DMS53 treated with DMSO at 0.1 percent for 48 hours (cell line): ENCODE data around the gene DOK5.

Source experiments
- DNase-seq: peaks from one replicate; lab custom pipeline; 2025; ENCODE audit not compliant: unreplicated experiment; lab: John Stamatoyannopoulos, UW

Gene DOK5

DNA sequence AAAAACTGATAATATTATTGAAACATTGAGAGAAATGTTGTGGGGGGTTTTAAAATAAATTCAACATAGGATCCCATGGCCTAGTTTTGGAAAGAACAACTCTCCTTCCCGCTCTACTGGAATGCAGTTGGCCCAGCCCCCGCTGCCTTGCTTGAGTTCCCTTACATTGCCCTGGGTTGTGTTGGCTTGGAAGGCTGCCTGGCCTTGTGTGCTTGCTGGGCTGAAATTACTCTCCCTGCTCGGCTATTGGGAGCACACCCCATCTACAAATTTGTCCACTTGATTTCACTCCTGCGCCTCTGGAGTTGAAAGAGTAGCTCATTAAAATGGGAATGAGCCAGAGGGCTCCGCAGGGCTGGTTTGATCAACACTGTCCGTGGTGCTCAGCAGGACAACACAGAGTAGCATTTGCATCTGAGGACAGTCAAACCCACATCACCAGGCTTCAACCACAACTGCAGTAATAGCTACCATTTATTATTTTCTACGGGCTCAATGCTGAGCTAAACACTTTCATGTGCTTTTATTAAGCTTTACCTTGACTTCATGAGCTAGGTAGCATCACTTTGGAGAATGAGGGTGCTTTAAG, 35.2 kb downstream of the DOK5 start:
- DNase-seq: no peak

DNA sequence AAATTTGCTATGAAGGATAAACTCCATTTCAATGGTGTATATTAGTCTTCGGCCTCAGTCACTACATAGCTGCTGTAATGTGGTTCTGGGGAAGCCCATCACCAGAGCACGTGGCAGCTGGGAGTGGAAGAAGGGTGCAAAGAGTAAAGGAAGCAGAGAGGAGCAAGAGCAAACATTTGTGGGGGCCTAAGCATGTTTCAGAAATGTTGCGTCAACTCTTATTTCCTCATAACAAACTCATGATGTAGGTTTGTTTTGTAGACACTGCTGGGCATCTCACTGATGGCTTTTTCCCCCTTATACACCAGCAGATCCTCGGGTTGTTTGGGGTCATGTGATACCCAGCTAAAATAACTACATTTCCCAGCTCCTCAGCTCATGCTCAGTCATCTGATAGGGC, 37.3 kb downstream of the DOK5 start:
- DNase-seq: no peak

DNA sequence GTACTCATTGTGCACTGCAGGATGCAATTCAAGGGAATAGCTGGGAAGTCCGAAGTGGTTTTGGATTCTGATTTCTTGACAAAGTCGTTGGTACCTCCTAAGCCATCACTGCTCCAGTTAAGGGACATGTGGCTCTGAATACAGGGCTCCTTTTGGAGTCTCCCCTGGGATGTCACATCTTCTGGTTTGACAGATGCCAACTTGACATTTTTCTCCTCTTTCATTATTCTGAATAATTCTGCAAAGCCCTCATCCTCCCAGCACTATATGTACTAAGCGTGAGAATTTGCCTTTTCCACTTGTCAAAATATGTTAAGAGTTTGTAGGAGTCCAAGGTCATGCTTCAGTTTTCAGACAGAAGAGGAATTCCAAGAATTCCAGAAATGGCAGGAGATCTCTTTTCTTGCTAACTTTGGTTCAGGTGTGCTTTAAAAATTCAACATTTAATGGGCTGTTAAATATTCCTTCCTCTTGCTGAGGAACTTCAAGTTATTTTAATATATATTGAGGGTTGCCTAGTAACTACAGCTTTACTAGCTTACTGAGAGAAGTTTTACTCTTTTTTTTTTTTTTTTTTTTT, 38.7 kb downstream of the DOK5 start:
- DNase-seq: no peak

DNA sequence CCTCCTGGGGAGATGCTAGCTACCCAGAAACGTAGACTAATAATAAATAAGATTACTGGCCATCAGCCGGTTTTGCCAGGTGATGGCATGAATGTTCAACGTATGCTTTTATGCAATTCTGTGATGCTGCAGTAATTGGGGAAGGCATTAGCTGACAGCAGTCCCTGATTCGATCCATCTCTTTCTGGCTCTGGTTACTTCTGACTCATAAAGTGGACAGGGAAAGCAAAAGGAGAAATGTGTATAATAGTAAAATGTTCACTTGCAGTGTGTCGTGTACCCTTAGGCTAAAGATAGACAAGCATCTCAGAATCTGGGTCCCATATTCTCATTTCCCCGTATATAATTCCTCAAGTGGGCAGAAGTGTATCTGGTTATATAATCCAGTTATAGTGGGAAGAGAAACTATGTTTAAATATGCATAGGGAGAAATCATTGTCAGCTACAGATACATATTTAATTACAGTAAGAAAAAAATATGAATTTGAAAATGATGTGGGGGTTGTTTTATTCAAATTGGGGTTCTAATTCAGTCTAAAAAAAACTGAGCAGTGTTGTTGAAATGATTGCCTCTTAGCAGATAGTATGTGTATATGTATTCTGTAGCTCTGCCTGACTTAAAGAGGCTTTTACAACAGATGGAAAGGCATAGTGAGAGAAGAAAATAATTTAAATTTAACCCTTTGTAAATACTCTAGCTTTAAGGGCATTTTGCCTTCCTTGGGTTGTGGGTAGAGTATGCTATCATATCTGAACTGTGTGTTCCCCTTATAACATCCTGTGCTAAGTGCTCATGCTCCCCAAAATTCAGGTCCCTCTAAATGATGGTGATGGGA, 40.6 kb downstream of the DOK5 start:
- DNase-seq: no peak

DNA sequence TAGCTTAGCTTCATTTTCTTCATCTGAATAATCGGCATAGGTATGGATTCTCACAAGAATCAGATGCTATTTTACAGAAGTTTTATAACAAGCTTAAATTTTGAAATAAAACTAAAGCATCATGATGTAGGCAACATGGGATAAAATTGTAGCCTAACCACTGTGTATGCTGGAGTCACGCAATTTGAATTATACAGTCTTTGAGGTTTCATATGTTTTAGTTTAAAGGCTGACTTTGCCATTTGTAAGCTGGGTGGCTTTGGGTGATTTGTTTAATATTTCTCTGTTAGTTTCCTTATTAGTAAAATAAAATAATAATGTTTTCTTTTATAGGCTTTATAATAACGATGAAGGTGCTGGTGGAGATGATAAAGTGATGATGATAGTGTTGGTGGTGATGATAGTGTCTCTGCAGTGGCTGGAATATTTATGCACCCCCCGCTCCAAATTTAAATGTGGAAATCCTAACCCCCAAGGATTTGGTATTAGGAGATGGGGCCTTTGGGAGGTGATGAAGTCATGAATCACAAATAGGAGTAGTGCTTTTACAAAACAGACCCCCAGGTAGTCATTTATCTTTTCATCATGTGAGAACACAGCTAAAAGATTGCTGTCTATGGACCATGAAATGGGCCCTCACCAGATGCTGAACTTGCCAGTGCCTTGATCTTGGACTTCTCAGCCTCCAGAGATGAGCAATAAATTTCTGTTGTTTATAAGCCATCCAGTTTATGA, 42.0 kb downstream of the DOK5 start:
- DNase-seq: no peak

DNA sequence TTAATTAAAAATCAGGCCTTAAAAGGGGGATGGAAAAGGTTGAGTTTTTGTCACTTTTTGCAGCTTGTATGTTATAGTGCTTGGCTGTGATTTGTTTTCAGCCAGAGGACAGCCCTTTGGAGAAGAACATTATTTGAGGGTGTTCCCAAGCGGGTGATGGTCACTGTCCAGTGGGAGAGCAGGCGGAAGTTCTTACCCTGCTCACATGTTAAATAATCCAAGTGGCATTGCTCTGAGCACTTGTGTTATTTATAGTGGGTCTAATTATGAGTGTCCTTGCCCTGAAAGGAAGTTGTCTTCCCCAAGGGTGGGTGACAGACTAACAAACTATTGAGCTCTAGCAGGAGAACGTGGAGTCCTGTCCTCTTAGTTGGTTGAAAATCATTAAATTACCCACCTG, 49.5 kb downstream of the DOK5 start:
- DNase-seq: no peak

DNA sequence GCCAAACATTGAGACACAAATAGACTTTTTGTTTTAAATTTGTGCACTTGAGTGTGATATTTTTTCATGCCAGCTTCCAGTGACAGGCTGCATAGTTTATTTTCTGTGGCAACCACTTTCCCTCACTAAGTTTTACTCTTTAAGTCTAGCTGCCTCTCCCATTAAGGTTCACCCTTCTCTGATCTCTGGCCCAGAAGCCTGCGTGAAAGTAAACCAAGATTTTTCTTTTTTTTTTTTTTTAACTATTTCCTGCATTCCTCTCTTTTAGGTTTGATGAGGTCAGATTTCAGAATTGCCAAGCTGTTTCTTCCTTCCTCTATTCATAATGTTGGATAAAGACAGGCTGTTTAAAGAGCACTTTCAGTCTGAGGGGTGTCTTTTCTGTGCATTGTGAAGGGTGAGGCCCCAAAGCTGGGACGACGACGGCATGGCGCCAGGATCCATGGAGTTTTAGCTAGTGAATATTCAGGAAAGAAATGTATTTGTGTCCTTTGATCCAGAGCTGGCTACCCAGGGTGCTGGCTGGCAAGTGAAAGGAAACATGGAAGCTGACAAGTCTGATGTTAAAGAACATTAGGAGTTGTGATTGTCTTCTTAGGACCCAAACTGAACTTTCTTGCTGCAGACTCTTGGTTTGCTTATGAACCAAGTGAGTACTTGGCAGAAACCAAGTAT, 50.7 kb downstream of the DOK5 start:
- DNase-seq: no peak

DNA sequence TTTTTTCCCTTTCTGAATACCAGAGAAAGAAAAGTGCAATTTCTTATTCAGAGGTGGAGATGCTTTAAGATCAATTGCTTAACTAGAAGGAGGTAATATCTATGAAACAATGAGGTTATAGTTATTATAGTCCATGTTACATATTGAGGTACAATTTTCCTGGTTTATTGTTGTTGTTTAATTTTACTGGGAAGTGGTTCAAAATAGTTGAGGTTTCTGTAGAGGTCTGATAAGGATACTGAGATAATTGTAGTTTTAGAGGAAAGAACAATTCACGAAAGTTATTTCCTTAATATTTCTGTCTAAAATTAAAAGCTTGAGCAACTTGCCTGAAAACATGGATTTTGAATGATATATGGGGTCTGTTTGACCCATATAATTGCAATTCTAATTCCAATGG, 51.4 kb downstream of the DOK5 start:
- DNase-seq: no peak

DNA sequence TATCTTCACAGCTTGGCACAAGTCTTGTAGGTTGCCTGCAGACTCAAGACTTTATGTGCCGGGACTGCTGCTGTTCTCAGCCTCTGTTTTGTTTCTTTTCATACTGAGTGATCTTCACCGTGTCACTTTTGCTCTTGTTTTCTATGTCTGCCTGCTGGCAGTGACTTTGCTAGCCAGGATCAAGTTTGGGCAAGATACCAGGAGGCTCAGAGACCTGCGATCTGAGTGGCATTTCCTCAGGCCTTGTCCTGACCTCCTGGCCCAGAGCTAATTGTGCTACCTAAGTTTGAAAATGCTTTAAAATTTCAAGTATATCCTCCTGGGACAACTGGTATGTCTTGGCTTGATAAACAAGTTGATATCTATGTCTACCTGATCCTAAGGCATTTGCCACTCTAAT, 57.2 kb downstream of the DOK5 start:
- no peak for DNase-seq

DNA sequence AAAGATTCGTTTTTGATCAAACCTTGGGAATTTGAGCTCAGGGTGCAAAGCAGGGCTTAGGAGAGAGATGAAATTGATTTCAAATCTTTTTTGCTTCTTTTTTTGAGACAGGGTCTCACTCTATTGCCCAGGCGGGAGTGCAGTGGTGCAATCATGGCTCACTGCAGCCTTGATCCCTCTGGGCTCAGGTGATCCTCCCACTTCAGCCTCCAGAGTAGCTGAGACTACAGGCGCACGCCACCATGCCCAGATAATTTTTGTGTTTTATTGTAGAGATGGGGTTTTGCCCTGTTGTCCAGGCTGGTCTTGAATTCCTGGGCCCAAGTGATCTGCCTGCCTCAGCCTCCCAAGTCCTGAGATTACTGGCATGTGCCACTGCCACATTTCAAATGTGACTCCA, 58.7 kb downstream of the DOK5 start:
- DNase-seq: no peak

DNA sequence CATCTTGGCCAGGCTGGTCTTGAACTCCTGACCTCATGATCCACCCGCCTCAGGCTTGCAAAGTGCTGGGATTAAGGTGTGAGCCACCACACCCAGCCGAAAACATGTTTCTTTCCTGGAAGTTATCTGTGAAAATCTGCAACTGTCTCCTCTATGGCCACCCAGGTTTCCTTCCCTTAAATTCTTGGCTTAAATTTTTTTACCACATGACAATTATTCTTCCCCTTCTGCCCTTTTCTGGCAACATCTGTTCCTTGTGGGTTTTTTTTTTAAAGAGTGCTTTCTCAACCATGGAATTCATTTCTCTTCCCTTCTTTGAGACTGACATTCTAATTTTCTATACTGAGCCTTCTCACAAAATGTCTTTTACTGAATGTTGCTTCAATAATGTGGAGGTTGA, 59.6 kb downstream of the DOK5 start:
- DNase-seq: no peak

DNA sequence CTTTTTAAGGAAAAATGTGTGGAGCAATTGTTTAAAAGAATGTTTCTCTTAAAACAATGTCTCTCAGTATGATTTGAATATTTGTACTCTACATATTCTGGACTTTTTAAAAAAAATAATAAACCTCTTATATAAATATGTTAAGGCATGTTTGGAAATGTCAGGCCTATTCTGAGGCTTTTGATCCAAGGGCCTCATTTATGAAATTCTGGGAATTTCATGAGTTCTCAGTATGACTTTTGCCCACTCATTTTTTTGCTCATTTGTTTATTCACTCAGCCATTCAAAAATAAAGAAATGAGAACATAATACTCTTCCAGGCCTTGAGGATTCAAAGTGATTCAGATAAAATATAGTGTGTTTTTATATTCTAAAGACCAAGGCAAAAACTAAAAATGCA, 60.4 kb downstream of the DOK5 start:
- DNase-seq: no peak

DNA sequence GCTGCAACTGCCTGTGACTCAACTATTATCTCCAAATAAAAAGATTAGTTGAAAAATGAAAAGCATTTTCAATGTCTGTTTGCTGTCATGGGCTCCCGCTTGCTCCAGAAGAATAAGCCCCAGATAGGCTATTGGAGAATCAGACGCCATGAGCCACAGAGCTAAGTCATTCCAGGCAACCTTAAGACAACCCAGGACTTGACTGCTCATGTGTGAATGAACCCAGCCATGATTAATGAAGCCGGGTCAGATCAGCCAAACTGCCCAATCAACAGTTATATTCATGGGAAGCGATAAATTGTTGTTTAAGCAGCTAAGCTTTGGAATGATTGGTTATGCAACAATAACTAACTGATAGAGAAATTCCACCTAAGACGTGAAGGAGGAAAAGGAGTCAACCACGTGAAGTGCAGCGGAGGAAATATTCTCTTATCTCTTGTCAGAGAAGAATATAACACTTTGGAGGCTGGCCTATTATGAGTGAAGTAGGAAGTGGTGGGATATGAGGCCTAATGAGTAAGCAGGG, 64.2 kb downstream of the DOK5 start:
- no peak for DNase-seq

DNA sequence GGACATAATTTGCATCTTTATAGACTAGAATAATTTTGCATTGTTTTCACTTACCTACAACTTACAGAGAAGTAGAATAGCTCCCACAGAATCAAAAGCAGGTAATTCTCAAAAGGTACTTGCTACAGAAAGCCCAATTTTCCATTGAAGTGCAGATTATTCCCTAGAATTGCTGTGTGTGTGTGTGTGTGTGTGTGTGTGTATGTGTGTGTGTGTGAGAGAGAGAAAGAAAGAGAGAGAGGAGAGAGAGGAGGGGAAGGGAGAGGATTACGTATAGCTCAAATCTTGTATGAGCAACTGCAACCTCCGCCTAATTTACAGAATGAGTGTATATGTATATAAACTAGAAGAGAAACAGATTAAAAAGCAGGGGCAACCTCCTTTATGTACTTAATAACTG, 68.0 kb downstream of the DOK5 start:
- no peak for DNase-seq

DNA sequence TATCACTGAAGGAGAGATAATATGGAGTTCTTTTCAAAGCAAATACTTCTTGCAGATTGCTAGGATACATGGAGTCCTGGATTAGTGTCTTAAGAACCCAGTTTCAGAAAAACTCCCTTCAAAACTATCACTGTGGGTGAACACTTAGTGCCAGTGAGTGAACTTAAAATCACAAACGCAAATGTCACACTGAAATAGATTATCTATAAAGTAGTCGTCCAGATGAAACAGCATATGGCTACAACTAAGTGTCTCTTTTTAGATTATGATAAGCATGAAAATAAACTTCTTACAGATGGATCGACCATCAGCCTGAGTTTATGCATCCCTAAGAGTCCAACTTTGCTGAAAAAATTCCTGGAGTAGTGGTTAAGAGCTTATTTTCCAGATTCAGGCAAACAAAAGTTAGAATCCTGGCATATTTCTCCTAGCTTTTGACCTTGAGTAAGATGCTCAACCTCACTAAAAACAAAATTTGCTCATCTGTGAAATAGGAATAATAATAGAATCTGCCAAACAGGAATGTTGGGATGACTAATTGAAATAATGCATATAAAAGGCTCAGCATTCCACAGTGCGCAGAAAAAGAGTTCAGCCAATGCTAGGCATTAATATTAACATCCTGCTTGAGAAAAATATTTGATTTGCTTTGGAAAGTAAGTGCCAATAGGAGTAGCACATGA, 70.4 kb downstream of the DOK5 start:
- DNase-seq: no peak

DNA sequence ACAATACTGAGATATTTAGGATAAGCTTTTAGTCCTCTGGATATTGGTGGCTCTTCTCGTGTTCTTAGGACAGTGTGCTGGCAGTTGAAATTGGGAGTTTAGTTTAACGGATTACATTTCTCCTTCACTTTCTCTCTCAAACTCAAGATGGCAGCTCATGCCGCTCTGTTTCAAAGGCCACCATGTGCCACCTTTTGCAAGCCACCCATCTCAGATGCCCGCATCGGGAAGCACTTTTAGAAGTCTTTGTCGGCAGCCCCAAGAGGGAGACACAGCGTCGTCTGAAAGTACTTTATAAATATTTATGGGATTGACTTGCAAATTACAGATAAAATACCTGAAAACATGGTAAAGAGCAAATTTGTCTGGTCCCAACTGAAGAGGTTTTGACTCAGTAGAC, 73.5 kb downstream of the DOK5 start:
- DNase-seq: no peak

DNA sequence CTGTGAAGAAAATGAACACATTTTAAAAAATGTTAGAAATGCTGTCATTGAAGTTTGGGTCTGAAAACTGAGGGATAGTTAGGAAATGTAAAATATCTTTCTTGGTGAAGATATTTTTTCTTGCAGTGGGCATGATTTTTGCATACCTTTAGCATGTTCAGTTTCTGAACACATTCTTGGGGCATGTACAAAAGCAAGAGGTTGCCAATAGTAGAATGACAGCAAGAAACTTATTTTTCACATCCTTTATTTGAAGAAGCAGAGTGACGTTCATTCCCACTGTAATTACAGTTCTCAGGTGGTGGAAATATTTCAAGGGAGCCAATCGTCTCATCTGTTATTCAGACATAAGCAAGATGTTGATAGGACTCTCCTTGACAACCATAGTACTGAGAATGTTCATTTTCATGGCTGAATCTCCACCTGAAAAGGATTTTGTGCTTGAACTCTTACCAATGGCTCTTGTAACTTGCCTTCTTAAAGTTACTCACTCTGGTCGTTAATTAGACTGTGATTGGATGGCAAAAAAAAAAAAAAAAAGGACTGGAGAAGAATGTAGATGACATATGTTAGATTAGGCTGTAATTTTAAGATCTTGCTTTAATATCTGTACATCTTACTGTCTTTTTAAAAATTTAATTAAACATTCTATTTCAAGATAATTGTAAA, 74.4 kb downstream of the DOK5 start:
- DNase-seq: no peak

DNA sequence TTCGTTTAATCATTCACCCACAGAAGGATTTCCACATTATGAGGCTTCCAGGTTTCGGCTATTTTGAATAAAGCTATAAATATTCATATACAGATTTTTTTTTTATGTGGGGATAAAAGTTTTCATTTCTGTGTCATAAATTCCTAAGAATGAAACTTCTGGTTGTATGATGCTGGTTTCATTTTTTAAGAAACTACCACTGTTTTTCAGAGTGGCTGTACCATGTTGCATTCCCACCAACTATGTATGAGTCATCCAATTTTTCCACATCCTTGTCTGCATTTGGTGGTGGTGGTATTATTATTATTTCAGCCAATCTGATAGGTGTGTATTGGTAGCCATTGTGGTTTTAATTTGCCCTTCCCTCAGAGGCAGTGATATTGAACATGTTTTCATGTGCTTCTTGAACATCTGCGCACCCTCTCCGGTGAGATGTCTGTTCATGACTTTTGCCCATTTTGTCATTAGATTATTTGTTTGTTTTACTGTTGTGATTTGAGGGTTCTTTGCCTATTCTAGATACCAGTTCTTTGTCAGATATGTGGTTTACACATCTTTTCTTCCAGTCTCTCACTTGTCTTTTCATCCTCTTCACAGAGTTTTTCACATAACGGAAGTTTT, 75.5 kb downstream of the DOK5 start:
- no peak for DNase-seq

DNA sequence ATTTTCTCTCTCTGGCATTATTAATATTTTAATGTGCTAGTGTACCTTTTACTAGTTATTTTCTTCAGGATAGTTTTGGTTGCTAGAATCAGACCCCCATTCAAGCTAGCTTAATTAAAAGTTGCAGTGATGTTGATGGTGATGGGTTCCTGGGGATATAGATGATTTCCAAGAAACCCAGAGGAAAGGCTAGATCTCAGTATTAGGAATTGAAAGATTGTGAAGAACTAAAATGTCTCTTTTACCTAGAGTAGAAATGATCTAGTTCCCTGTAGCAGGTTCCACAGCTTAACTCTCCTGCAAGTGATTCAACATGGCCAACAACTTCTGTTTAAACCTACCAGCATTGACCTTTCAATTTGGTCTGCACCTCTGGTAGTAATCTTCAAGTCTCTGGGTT, 78.6 kb downstream of the DOK5 start:
- DNase-seq: no peak

DNA sequence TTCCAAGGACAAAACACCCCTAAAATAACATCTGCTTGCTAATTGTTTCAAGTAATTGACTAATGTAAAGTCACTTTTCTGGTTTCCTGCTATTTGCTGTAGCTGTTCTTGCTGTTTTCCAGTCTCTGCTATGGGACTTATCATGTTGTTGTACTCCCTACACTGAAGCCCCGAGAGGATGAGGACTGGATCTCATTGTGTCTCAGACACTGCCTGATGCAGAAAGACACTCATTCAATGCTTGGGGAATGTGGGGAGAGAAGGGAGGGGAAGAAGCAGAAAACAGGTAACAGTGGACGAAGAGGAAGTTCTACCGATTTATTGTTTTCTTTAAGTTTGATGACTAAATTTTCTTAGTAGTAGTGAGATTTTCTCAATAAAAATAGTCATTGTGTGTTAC, 79.8 kb downstream of the DOK5 start:
- no peak for DNase-seq
